K562 (cell line): ENCODE results near the gene CDR2L. TPM values are rescaled to one million over a fixed set of nuclear protein-coding genes. Genes with fewer than 3 reads are reported as not detected.

Source experiments
- NCOA6 ChIP-seq: fragments of 450-650 bp; IDR thresholded peaks from 2 replicates; pipeline ENCODE4 v1.6.1; 2017; ENCODE audit warnings: mild to moderate bottlenecking
- polyA plus RNA-seq, 8 experiments: library from polyadenylated mRNA; depleted of rRNA in 4 of 8; stranded (reverse) in 5 of 8; unstranded in 3 of 8; fragments of >200 nt; fragmentation: Nextera tagmentation in 2 of 8; fragmentation: Illumina TruSeq in 1 of 8; extraction: Ambion mirVana in 2 of 8; extraction: Trizol in 1 of 8; gene quantifications; 2 replicates each; pipeline versions ENCODE4 v1.2.1 to v1.2.3, GENCODE V29; 2011 to 2014; ENCODE audit warnings: inconsistent platforms in 1 of 8, missing spikeins in 1 of 8
- total RNA-seq, 7 experiments: library from RNA; depleted of rRNA in 6 of 7; stranded (reverse); fragments of >200 nt in 6 of 7; fragmentation: Illumina TruSeq in 2 of 7; extraction: Trizol in 2 of 7; gene quantifications; 2 replicates each; pipeline versions ENCODE4 v1.2.1 to v1.2.3, GENCODE V29; 2011 to 2021; ENCODE audit warnings: low replicate concordance in 1 of 7
- TF ChIP-seq, protein P1 (sequence below): sonication (generic); IDR thresholded peaks from 2 replicates; pipeline ENCODE4 v1.6.1; 2016
- TF ChIP-seq, protein P2 (sequence below): fragments of 450-650 bp; IDR thresholded peaks from 2 replicates; pipeline ENCODE4 v1.6.1; 2016; ENCODE audit warnings: mild to moderate bottlenecking, moderate library complexity
- TF ChIP-seq, protein P3 (sequence below): fragments of 450-650 bp; formaldehyde crosslinking; IDR thresholded peaks from 2 replicates; pipeline ENCODE4 v1.4.0; 2020; ENCODE audit warnings: mild to moderate bottlenecking, moderate library complexity

The CDR2L gene
- total and polyA plus RNA-seq, 9 of the 15 experiments (the other 6 are each of a cell fraction or from before 2014, with no cell fraction given), result 2.7 to 16.0 (median 7.3) TPM

DNA sequence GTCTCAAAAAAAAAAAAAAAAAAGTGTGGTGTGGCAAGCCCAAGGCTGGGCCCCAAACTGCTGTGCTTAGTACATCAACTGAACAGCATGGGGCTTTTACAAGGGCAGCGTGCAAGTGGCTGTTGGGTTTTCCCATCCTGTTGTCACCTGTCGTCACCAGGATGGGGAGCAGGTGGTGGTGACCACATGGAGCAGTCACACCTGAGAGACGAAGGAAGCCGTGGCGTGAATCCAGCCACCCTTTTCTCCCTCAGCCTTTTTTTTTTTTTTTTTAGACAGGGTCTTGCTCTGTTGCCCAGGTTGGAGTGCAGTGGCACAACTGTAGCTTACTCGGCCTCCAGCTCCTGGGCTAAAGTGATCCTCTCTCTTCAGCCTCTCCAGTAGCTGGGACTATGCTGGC, 20.9 kb downstream of the CDR2L start (continued):
- TF ChIP-seq NCOA6, result no peak
- TF ChIP-seq, protein P1, sequence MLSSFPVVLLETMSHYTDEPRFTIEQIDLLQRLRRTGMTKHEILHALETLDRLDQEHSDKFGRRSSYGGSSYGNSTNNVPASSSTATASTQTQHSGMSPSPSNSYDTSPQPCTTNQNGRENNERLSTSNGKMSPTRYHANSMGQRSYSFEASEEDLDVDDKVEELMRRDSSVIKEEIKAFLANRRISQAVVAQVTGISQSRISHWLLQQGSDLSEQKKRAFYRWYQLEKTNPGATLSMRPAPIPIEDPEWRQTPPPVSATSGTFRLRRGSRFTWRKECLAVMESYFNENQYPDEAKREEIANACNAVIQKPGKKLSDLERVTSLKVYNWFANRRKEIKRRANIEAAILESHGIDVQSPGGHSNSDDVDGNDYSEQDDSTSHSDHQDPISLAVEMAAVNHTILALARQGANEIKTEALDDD, result no peak
- TF ChIP-seq, protein P2, sequence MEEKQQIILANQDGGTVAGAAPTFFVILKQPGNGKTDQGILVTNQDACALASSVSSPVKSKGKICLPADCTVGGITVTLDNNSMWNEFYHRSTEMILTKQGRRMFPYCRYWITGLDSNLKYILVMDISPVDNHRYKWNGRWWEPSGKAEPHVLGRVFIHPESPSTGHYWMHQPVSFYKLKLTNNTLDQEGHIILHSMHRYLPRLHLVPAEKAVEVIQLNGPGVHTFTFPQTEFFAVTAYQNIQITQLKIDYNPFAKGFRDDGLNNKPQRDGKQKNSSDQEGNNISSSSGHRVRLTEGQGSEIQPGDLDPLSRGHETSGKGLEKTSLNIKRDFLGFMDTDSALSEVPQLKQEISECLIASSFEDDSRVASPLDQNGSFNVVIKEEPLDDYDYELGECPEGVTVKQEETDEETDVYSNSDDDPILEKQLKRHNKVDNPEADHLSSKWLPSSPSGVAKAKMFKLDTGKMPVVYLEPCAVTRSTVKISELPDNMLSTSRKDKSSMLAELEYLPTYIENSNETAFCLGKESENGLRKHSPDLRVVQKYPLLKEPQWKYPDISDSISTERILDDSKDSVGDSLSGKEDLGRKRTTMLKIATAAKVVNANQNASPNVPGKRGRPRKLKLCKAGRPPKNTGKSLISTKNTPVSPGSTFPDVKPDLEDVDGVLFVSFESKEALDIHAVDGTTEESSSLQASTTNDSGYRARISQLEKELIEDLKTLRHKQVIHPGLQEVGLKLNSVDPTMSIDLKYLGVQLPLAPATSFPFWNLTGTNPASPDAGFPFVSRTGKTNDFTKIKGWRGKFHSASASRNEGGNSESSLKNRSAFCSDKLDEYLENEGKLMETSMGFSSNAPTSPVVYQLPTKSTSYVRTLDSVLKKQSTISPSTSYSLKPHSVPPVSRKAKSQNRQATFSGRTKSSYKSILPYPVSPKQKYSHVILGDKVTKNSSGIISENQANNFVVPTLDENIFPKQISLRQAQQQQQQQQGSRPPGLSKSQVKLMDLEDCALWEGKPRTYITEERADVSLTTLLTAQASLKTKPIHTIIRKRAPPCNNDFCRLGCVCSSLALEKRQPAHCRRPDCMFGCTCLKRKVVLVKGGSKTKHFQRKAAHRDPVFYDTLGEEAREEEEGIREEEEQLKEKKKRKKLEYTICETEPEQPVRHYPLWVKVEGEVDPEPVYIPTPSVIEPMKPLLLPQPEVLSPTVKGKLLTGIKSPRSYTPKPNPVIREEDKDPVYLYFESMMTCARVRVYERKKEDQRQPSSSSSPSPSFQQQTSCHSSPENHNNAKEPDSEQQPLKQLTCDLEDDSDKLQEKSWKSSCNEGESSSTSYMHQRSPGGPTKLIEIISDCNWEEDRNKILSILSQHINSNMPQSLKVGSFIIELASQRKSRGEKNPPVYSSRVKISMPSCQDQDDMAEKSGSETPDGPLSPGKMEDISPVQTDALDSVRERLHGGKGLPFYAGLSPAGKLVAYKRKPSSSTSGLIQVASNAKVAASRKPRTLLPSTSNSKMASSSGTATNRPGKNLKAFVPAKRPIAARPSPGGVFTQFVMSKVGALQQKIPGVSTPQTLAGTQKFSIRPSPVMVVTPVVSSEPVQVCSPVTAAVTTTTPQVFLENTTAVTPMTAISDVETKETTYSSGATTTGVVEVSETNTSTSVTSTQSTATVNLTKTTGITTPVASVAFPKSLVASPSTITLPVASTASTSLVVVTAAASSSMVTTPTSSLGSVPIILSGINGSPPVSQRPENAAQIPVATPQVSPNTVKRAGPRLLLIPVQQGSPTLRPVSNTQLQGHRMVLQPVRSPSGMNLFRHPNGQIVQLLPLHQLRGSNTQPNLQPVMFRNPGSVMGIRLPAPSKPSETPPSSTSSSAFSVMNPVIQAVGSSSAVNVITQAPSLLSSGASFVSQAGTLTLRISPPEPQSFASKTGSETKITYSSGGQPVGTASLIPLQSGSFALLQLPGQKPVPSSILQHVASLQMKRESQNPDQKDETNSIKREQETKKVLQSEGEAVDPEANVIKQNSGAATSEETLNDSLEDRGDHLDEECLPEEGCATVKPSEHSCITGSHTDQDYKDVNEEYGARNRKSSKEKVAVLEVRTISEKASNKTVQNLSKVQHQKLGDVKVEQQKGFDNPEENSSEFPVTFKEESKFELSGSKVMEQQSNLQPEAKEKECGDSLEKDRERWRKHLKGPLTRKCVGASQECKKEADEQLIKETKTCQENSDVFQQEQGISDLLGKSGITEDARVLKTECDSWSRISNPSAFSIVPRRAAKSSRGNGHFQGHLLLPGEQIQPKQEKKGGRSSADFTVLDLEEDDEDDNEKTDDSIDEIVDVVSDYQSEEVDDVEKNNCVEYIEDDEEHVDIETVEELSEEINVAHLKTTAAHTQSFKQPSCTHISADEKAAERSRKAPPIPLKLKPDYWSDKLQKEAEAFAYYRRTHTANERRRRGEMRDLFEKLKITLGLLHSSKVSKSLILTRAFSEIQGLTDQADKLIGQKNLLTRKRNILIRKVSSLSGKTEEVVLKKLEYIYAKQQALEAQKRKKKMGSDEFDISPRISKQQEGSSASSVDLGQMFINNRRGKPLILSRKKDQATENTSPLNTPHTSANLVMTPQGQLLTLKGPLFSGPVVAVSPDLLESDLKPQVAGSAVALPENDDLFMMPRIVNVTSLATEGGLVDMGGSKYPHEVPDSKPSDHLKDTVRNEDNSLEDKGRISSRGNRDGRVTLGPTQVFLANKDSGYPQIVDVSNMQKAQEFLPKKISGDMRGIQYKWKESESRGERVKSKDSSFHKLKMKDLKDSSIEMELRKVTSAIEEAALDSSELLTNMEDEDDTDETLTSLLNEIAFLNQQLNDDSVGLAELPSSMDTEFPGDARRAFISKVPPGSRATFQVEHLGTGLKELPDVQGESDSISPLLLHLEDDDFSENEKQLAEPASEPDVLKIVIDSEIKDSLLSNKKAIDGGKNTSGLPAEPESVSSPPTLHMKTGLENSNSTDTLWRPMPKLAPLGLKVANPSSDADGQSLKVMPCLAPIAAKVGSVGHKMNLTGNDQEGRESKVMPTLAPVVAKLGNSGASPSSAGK, result no peak
- TF ChIP-seq, protein P3, sequence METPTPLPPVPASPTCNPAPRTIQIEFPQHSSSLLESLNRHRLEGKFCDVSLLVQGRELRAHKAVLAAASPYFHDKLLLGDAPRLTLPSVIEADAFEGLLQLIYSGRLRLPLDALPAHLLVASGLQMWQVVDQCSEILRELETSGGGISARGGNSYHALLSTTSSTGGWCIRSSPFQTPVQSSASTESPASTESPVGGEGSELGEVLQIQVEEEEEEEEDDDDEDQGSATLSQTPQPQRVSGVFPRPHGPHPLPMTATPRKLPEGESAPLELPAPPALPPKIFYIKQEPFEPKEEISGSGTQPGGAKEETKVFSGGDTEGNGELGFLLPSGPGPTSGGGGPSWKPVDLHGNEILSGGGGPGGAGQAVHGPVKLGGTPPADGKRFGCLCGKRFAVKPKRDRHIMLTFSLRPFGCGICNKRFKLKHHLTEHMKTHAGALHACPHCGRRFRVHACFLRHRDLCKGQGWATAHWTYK (CRISPR knock-in tag), result no peak
